ENCODE measurements around the gene MACROH2A1. TPM values are rescaled to one million over a fixed set of nuclear protein-coding genes. Genes with fewer than 3 reads are reported as not detected.

MACROH2A1 gene
- total RNA-seq, 1 donor from 2014 or later: 254 TPM

GRCh38 chr5:135394095-135394494 is 4.9 kb downstream of the MACROH2A1 start:
- H3K4me3 Mint-ChIP-seq: no peak overlapping the region
- no peak for TF ChIP-seq CTCF (conservative IDR thresholded peaks at IDR 0.05)
- no peak for DNase-seq (ENCODE audit: extremely low spot score, unreplicated experiment)
- H3K27me3 Mint-ChIP-seq: no peaks in the 10 kb centered on the region
- peaks cover 57% of the 10 kb centered on the region for H3K4me1 Mint-ChIP-seq (ENCODE audit: unreplicated experiment)
- H3K9me3 Mint-ChIP-seq: no peaks in the 10 kb centered on the region
- H3K27ac Mint-ChIP-seq: peak overlapping the region; percentile 35
- peaks cover 17% of the 10 kb centered on the region for H3K36me3 Mint-ChIP-seq

GRCh38 chr5:135393691-135394090 is 5.3 kb downstream of the MACROH2A1 start:
- no peaks in the 10 kb centered on the region for H3K9me3 Mint-ChIP-seq
- TF ChIP-seq CTCF (conservative IDR thresholded peaks at IDR 0.05): no peak
- peaks cover 57% of the 10 kb centered on the region for H3K4me1 Mint-ChIP-seq (ENCODE audit: unreplicated experiment)
- DNase-seq (ENCODE audit: extremely low spot score, unreplicated experiment): no peak
- no peak overlapping the region for H3K4me3 Mint-ChIP-seq
- no peak overlapping the region for H3K27ac Mint-ChIP-seq
- no peaks in the 10 kb centered on the region for H3K27me3 Mint-ChIP-seq
- peaks cover 18% of the 10 kb centered on the region for H3K36me3 Mint-ChIP-seq

- Mint-ChIP-seq H3K27me3 (no peaks in the 10 kb centered on the region), H3K4me3 (no peak overlapping the region), H3K27ac (no peak overlapping the region), H3K36me3 (peaks cover 23% of the 10 kb centered on the region), H3K4me1 (ENCODE audit: unreplicated experiment) (peaks cover 57% of the 10 kb centered on the region), H3K9me3 (no peaks in the 10 kb centered on the region)
- TF ChIP-seq CTCF (conservative IDR thresholded peaks at IDR 0.05): no peak
- no peak for DNase-seq (ENCODE audit: extremely low spot score, unreplicated experiment)
Observed at GRCh38 chr5:135393229-135393628, 5.8 kb downstream of the MACROH2A1 start.

GRCh38 chr5:135392256-135392655 is 6.8 kb downstream of the MACROH2A1 start:
- H3K27me3 Mint-ChIP-seq: no peaks in the 10 kb centered on the region
- DNase-seq (ENCODE audit: extremely low spot score, unreplicated experiment): no peak
- peaks cover 50% of the 10 kb centered on the region for H3K4me1 Mint-ChIP-seq (ENCODE audit: unreplicated experiment)
- H3K9me3 Mint-ChIP-seq: no peaks in the 10 kb centered on the region
- H3K4me3 Mint-ChIP-seq: no peak overlapping the region
- no peak for TF ChIP-seq CTCF (conservative IDR thresholded peaks at IDR 0.05)
- peak overlapping the region; percentile 70 for H3K27ac Mint-ChIP-seq
- H3K36me3 Mint-ChIP-seq: peaks cover 29% of the 10 kb centered on the region

GRCh38 chr5:135391869-135392255 is 7.2 kb downstream of the MACROH2A1 start:
- DNase-seq (ENCODE audit: extremely low spot score, unreplicated experiment): no peak
- H3K9me3 Mint-ChIP-seq: no peaks in the 10 kb centered on the region
- no peak overlapping the region for H3K4me3 Mint-ChIP-seq
- TF ChIP-seq CTCF (conservative IDR thresholded peaks at IDR 0.05): no peak
- peaks cover 33% of the 10 kb centered on the region for H3K36me3 Mint-ChIP-seq
- H3K27ac Mint-ChIP-seq: peak overlapping the region; percentile 70
- H3K4me1 Mint-ChIP-seq (ENCODE audit: unreplicated experiment): peaks cover 50% of the 10 kb centered on the region
- no peaks in the 10 kb centered on the region for H3K27me3 Mint-ChIP-seq
